Lower lobe of right lung (tissue), 2 donors: Measurements from ENCODE around the gene CNTN4. TPM values are rescaled to one million over a fixed set of nuclear protein-coding genes. Genes with fewer than 3 reads are reported as not detected.

Experiments used
- ATAC-seq, 2 donors: fragments of 200-7000 bp; cut with Tn5 transposase; one replicate each; pipeline ENCODE4 v1.9.1; 2020 to 2022; ENCODE audit warnings: mild to moderate bottlenecking in 2 of 2, moderate library complexity in 2 of 2
- DNase-seq: peaks from one replicate; pipeline ENCODE4 v3.0.0-alpha.2; 2020
- H3K27ac ChIP-seq: fragments of 200-600 bp; one replicate; pipeline ENCODE4 v1.8.0; 2022
- H3K27me3 ChIP-seq: fragments of 200-600 bp; one replicate; pipeline ENCODE4 v1.8.0; 2022; ENCODE audit warnings: low read depth
- H3K36me3 ChIP-seq: fragments of 200-600 bp; one replicate; pipeline ENCODE4 v1.8.0; 2022; ENCODE audit warnings: mild to moderate bottlenecking
- H3K4me1 ChIP-seq: fragments of 200-600 bp; one replicate; pipeline ENCODE4 v1.8.0; 2022
- H3K4me3 ChIP-seq: fragments of 200-600 bp; one replicate; pipeline ENCODE4 v1.8.0; 2022; ENCODE audit warnings: mild to moderate bottlenecking
- H3K9me3 ChIP-seq: fragments of 200-600 bp; one replicate; pipeline ENCODE4 v1.8.0; 2022
- CTCF ChIP-seq: fragments of 200-600 bp; IDR thresholded peaks from one replicate; pipeline ENCODE4 v1.8.0; 2022; ENCODE audit warnings: antibody characterized with exemption, mild to moderate bottlenecking
- intact Hi-C: fragments of 100-400 bp; cut with DNase I; formaldehyde crosslinking; loops from one replicate; pipeline ENCODE4 v1.11.0; 2022
- total RNA-seq: library from RNA; stranded (reverse); fragmentation: NEBNext Ultra II Directional; extraction: Animal tissue kit (Norgen Biotek cat#: 25700); gene quantifications from one replicate; pipeline ENCODE4 v1.2.1, GENCODE V29; 2021
- donor health status: DM: no; HTN: yes; CAD: no; lungs with severe emphysema.

The CNTN4 gene
- total RNA-seq, 1 donor from 2014 or later, result 10.4 TPM

- Histone ChIP-seq H3K4me3 (no peak overlapping the region), H3K9me3 (no peaks in the 10 kb centered on the region), H3K27ac (no peak overlapping the region), H3K4me1 (no peaks in the 10 kb centered on the region), H3K27me3 (no peaks in the 10 kb centered on the region), H3K36me3 (no peaks in the 10 kb centered on the region)
- ATAC-seq (no peak), DNase-seq (no peak)
- no peak for TF ChIP-seq CTCF
- intact Hi-C loops, result no loop called here
These were observed 54.4 kb downstream of the CNTN4 start for GRCh38 chr3:2153053-2153452.

GRCh38 chr3:2153547-2153946 lies 54.9 kb downstream of the CNTN4 start:
- Histone ChIP-seq H3K36me3 (no peaks in the 10 kb centered on the region), H3K27ac (no peak overlapping the region), H3K4me3 (no peak overlapping the region), H3K4me1 (no peaks in the 10 kb centered on the region), H3K9me3 (no peaks in the 10 kb centered on the region), H3K27me3 (no peaks in the 10 kb centered on the region)
- intact Hi-C loops, result no loop called here
- no peak for DNase-seq
- TF ChIP-seq CTCF, result no peak
- ATAC-seq, result no peak

GRCh38 chr3:2154621-2155020 lies 56.0 kb downstream of the CNTN4 start:
- TF ChIP-seq CTCF, result no peak
- Histone ChIP-seq H3K4me3 (no peak overlapping the region), H3K9me3 (no peaks in the 10 kb centered on the region), H3K27ac (no peak overlapping the region), H3K36me3 (no peaks in the 10 kb centered on the region), H3K27me3 (no peaks in the 10 kb centered on the region), H3K4me1 (no peaks in the 10 kb centered on the region)
- intact Hi-C loops, result no loop called here
- ATAC-seq (no peak), DNase-seq (no peak)

GRCh38 chr3:2156244-2156847 lies 57.7 kb downstream of the CNTN4 start:
- intact Hi-C loops, result no loop called here
- DNase-seq (no peak), ATAC-seq (peak in 1 of 2 donors; percentile 73)

GRCh38 chr3:2158828-2159227 lies 60.2 kb downstream of the CNTN4 start:
- H3K27ac ChIP-seq, result no peak overlapping the region
- no peaks in the 10 kb centered on the region for H3K27me3 ChIP-seq
- no peak for DNase-seq
- no peaks in the 10 kb centered on the region for H3K4me1 ChIP-seq
- intact Hi-C loops, result no loop called here
- no peaks in the 10 kb centered on the region for H3K9me3 ChIP-seq
- no peak for TF ChIP-seq CTCF
- no peak overlapping the region for H3K4me3 ChIP-seq
- ATAC-seq, result no peak
- no peaks in the 10 kb centered on the region for H3K36me3 ChIP-seq

More at GRCh38 chr3:2156244-2156847, 57.7 kb downstream of the CNTN4 start:
- H3K4me3 ChIP-seq, result no peak overlapping the region
- H3K36me3 ChIP-seq, result no peaks in the 10 kb centered on the region
- peak; percentile 50 for TF ChIP-seq CTCF
- H3K4me1 ChIP-seq, result no peaks in the 10 kb centered on the region
- H3K27me3 ChIP-seq, result no peaks in the 10 kb centered on the region
- no peak overlapping the region for H3K27ac ChIP-seq
- no peaks in the 10 kb centered on the region for H3K9me3 ChIP-seq

- no peak for TF ChIP-seq CTCF
- no peak overlapping the region for H3K27ac ChIP-seq
These were observed 67.9 kb downstream of the CNTN4 start for GRCh38 chr3:2166552-2166951.

More at GRCh38 chr3:2166552-2166951, 67.9 kb downstream of the CNTN4 start:
- no peak overlapping the region for H3K4me3 ChIP-seq
- no peaks in the 10 kb centered on the region for H3K4me1 ChIP-seq
- H3K9me3 ChIP-seq, result no peaks in the 10 kb centered on the region
- ATAC-seq, result no peak
- intact Hi-C loops, result no loop called here
- no peak for DNase-seq
- no peaks in the 10 kb centered on the region for H3K27me3 ChIP-seq
- H3K36me3 ChIP-seq, result no peaks in the 10 kb centered on the region
